Endothelial cell of umbilical vein (primary cell): ENCODE results near the gene POU6F2. TPM values are rescaled to one million over a fixed set of nuclear protein-coding genes. Genes with fewer than 3 reads are reported as not detected.

ENCODE experiments used
- BruUV-seq: library from RNA; stranded (reverse); fragments of 400-500 nt; replicated peaks from 2 replicates; lab custom pipeline; 2021; lab: Mats Ljungman, UMichigan
- CTCF ChIA-PET: fragments of 300-600, 350-600 bp; sonication (Branson Sonifier 250); formaldehyde crosslinking; loops from one replicate; lab custom pipeline; 2021; ENCODE audit warnings: antibody characterized with exemption, inconsistent platforms; lab: Charles Lee
- POLR2A ChIA-PET: fragments of 300-600, 350-600 bp; sonication (Branson Sonifier 250); formaldehyde crosslinking; loops from one replicate; lab custom pipeline; 2021; ENCODE audit warnings: antibody characterized with exemption, inconsistent platforms; lab: Charles Lee
- DNase-seq: peaks from one replicate; pipeline ENCODE4 v3.0.0-alpha.2; 2011; ENCODE audit warnings: low read depth, low spot score
- FAIRE-seq: peaks from 2 replicates; lab custom pipeline; 2011; peaks lifted over from hg19 to GRCh38; lab: Jason Lieb, UNC
- H2AFZ ChIP-seq: 2 replicates; pipeline ENCODE4 v1.6.0; 2012; ENCODE audit warnings: low read depth, low read length, control low read depth, inconsistent platforms
- H3K27ac ChIP-seq: 2 replicates; pipeline ENCODE4 v1.5.1; 2011; ENCODE audit warnings: low read depth, mild to moderate bottlenecking, control low read depth, low read length, moderate library complexity; ENCODE audit not compliant: insufficient read depth
- H3K27me3 ChIP-seq, 2 experiments: 2 replicates each; pipeline versions ENCODE4 v1.6.0 to v1.6.1; 2011; ENCODE audit warnings: low read length in 2 of 2, mixed read lengths in 1 of 2; ENCODE audit not compliant: control insufficient read depth in 2 of 2, insufficient read depth in 2 of 2
- H3K36me3 ChIP-seq, 2 experiments: 2 replicates in 1 of 2; 3 replicates in 1 of 2; pipeline ENCODE4 v1.5.1; 2011; ENCODE audit warnings: low read length in 2 of 2, mild to moderate bottlenecking in 1 of 2, moderate library complexity in 1 of 2; ENCODE audit not compliant: control insufficient read depth in 2 of 2, insufficient read depth in 2 of 2; ENCODE audit errors: extremely low read depth in 1 of 2
- H3K4me1 ChIP-seq: 3 replicates; pipeline ENCODE4 v1.5.1; 2011; ENCODE audit warnings: mild to moderate bottlenecking, low read length; ENCODE audit not compliant: control insufficient read depth, insufficient read depth; ENCODE audit errors: extremely low read depth
- H3K4me2 ChIP-seq: 2 replicates; pipeline ENCODE4 v1.6.1; 2011; ENCODE audit warnings: low read length, control low read depth, mixed read lengths; ENCODE audit not compliant: insufficient read depth
- H3K4me3 ChIP-seq, 3 experiments: fragments of 200-600 bp in 1 of 3; sonication (generic), shearing (Covaris generic) in 1 of 3; replicated peaks in 1 of 3; 2 replicates each; pipeline ENCODE4 v1.5.1; 2011 to 2016; ENCODE audit warnings: control low read depth in 3 of 3, low read length in 3 of 3, mild to moderate bottlenecking in 2 of 3, inconsistent platforms in 1 of 3, low read depth in 1 of 3, moderate library complexity in 1 of 3; ENCODE audit not compliant: insufficient read depth in 1 of 3
- H3K79me2 ChIP-seq: 2 replicates; pipeline ENCODE4 v1.6.0; 2012; ENCODE audit warnings: low read length, inconsistent platforms; ENCODE audit not compliant: control insufficient read depth, insufficient read depth
- H3K9ac ChIP-seq: replicated peaks from 2 replicates; pipeline ENCODE3; 2011; ENCODE audit warnings: low read length, control low read depth; ENCODE audit not compliant: insufficient read depth; ENCODE audit errors: extremely low read depth
- H3K9me1 ChIP-seq: replicated peaks from 3 replicates; pipeline ENCODE4 v1.6.0; 2011; ENCODE audit warnings: mild to moderate bottlenecking, low read length; ENCODE audit not compliant: control insufficient read depth, insufficient read depth; ENCODE audit errors: extremely low read depth
- H3K9me3 ChIP-seq: replicated peaks from 2 replicates; pipeline ENCODE4 v1.5.1; 2012; ENCODE audit warnings: low read length, inconsistent platforms; ENCODE audit not compliant: control insufficient read depth, insufficient read depth
- H4K20me1 ChIP-seq: replicated peaks from 2 replicates; pipeline ENCODE3; 2011; ENCODE audit warnings: mild to moderate bottlenecking, low read length; ENCODE audit not compliant: control insufficient read depth, insufficient read depth; ENCODE audit errors: extremely low read depth
- CTCF ChIP-seq, 2 donors: IDR thresholded peaks; 1 replicate in 1 of 2; 2 replicates in 1 of 2; pipeline ENCODE4 v1.5.1; 2011; ENCODE audit warnings: low read length in 2 of 2, mild to moderate bottlenecking in 2 of 2, moderate library complexity in 2 of 2, control low read depth in 1 of 2, inconsistent platforms in 1 of 2, low read depth in 1 of 2; ENCODE audit not compliant: insufficient read depth in 1 of 2; ENCODE audit errors: extremely low read depth in 1 of 2
- EZH2 ChIP-seq: IDR thresholded peaks from 2 replicates; pipeline ENCODE4 v1.6.1; 2012; ENCODE audit warnings: borderline replicate concordance, low read depth, mild to moderate bottlenecking, moderate library complexity, low read length, inconsistent platforms; ENCODE audit not compliant: severe bottlenecking
- FOS ChIP-seq: IDR thresholded peaks from 2 replicates; pipeline ENCODE4 v1.6.1; 2011; ENCODE audit warnings: mild to moderate bottlenecking, low read length, moderate library complexity, borderline replicate concordance; ENCODE audit not compliant: insufficient read depth
- GATA2 ChIP-seq: IDR thresholded peaks from 2 replicates; pipeline ENCODE4 v1.7.0; 2011; ENCODE audit warnings: low read depth, mild to moderate bottlenecking, moderate library complexity, mixed read lengths, low read length; ENCODE audit not compliant: insufficient read length, insufficient read depth
- JUN ChIP-seq: IDR thresholded peaks from 2 replicates; pipeline ENCODE4 v1.6.1; 2011; ENCODE audit warnings: borderline replicate concordance, low read depth; ENCODE audit not compliant: insufficient read length, insufficient read depth
- MAX ChIP-seq: IDR thresholded peaks from 2 replicates; pipeline ENCODE4 v1.6.1; 2011; ENCODE audit not compliant: insufficient read depth, insufficient read length
- MYC ChIP-seq: IDR thresholded peaks from one replicate; pipeline ENCODE4 v1.6.1; 2011; ENCODE audit warnings: mild to moderate bottlenecking, low read depth, low read length
- POLR2A ChIP-seq: IDR thresholded peaks from 2 replicates; pipeline ENCODE4 v1.6.1; 2012; ENCODE audit warnings: low read depth, mild to moderate bottlenecking, control low read depth, low read length
- POLR2AphosphoS5 ChIP-seq: IDR thresholded peaks from 2 replicates; pipeline ENCODE4 v1.6.1; 2012; ENCODE audit warnings: low read depth, mild to moderate bottlenecking, control low read depth, low read length, moderate library complexity; ENCODE audit not compliant: insufficient read depth
- dilution Hi-C: fragments of 300-500 bp; cut with MboI; formaldehyde crosslinking; loops from one replicate; pipeline ENCODE4 v1.15.0; 2019; ENCODE audit warnings: low sequenced_read_pairs; ENCODE audit not compliant: extremely low pct_ligation_motif_present
- intact Hi-C: fragments of 100-400 bp; cut with micrococcal nuclease; formaldehyde crosslinking; loops from one replicate; pipeline ENCODE4 v1.10.0; 2022
- polyA plus RNA-seq, 4 experiments: library from polyadenylated mRNA; depleted of rRNA in 3 of 4; stranded (reverse) in 3 of 4; unstranded in 1 of 4; fragments of >200 nt; gene quantifications; 2 replicates each; pipeline versions ENCODE4 v1.2.1 to v1.2.3, GENCODE V29; 2011 to 2012; ENCODE audit warnings: missing spikeins in 1 of 4
- total RNA-seq: library from RNA; stranded (reverse); gene quantifications from 2 replicates; pipeline ENCODE4 v1.2.3, GENCODE V29; 2021

POU6F2 gene
- total and polyA plus RNA-seq, 2 donors (not counting 3 experiments of a cell fraction or from before 2014, with no cell fraction given): 0.29 TPM; not detected in 1

- TF ChIP-seq FOS (no peak), CTCF (IDR thresholded peaks at IDR 0.05; ENCODE audit: extremely low read depth in 1 of 2, insufficient read depth in 1 of 2, low read depth in 1 of 2, low read length in 2 of 2) (no peak), GATA2 (no peak), MAX (no peak), JUN (no peak), POLR2AphosphoS5 (no peak), EZH2 (no peak), POLR2A (no peak), MYC (no peak)
- Histone ChIP-seq H3K4me2 (no peak overlapping the region), H3K9ac (no peak overlapping the region), H3K9me3 (no peaks in the 10 kb centered on the region), H3K4me3 (no peak overlapping the region), H4K20me1 (no peaks in the 10 kb centered on the region), H2AFZ (no peak overlapping the region), H3K27ac (no peak overlapping the region), H3K27me3 (peaks cover 0 to 3% of the 10 kb centered on the region in 2 experiments), H3K79me2 (no peaks in the 10 kb centered on the region), H3K9me1 (no peaks in the 10 kb centered on the region), H3K36me3 (no peaks in the 10 kb centered on the region), H3K4me1 (no peaks in the 10 kb centered on the region)
- dilution Hi-C loops: no loop called here
- intact Hi-C loops: no loop called here
- DNase-seq: no peak
- no TSS peak for BruUV-seq
- no peak for FAIRE-seq
- CTCF ChIA-PET: no interaction called here
- POLR2A ChIA-PET: no interaction called here
Observed at GRCh38 chr7:39035156-39035555, 57.4 kb downstream of the POU6F2 start.
